ENCODE results near the gene RFTN1. TPM values are rescaled to one million over a fixed set of nuclear protein-coding genes. Genes with fewer than 3 reads are reported as not detected.

The RFTN1 gene
- total RNA-seq, 1 donor from 2014 or later = 34.7 TPM

- no peak overlapping the region for H3K4me3 ChIP-seq (ENCODE audit: low read depth, low read length)
- TF ChIP-seq, protein P1, sequence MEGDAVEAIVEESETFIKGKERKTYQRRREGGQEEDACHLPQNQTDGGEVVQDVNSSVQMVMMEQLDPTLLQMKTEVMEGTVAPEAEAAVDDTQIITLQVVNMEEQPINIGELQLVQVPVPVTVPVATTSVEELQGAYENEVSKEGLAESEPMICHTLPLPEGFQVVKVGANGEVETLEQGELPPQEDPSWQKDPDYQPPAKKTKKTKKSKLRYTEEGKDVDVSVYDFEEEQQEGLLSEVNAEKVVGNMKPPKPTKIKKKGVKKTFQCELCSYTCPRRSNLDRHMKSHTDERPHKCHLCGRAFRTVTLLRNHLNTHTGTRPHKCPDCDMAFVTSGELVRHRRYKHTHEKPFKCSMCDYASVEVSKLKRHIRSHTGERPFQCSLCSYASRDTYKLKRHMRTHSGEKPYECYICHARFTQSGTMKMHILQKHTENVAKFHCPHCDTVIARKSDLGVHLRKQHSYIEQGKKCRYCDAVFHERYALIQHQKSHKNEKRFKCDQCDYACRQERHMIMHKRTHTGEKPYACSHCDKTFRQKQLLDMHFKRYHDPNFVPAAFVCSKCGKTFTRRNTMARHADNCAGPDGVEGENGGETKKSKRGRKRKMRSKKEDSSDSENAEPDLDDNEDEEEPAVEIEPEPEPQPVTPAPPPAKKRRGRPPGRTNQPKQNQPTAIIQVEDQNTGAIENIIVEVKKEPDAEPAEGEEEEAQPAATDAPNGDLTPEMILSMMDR (conservative IDR thresholded peaks at IDR 0.05; ENCODE audit: low read depth, low read length) = no peak
- DNase-seq (ENCODE audit: low read depth) = peak; percentile 51
Observed at GRCh38 chr3:16448639-16449070, 64.8 kb downstream of the RFTN1 start.

GRCh38 chr3:16447135-16447534, 66.4 kb downstream of the RFTN1 start:
- TF ChIP-seq, protein P1 (conservative IDR thresholded peaks at IDR 0.05; ENCODE audit: low read depth, low read length) = no peak
- DNase-seq (ENCODE audit: low read depth) = no peak
- no peak overlapping the region for H3K4me3 ChIP-seq (ENCODE audit: low read depth, low read length)

- H3K4me3 ChIP-seq (ENCODE audit: low read depth, low read length) = no peak overlapping the region
- TF ChIP-seq, protein P1 (conservative IDR thresholded peaks at IDR 0.05; ENCODE audit: low read depth, low read length) = no peak
- DNase-seq (ENCODE audit: low read depth) = no peak
Observed at GRCh38 chr3:16444344-16444743, 69.2 kb downstream of the RFTN1 start.

GRCh38 chr3:16442730-16443129, 70.8 kb downstream of the RFTN1 start:
- TF ChIP-seq, protein P1 (conservative IDR thresholded peaks at IDR 0.05; ENCODE audit: low read depth, low read length) = no peak

GRCh38 chr3:16441371-16441875, 72.1 kb downstream of the RFTN1 start:
- no peak for DNase-seq (ENCODE audit: low read depth)
- TF ChIP-seq, protein P1 (conservative IDR thresholded peaks at IDR 0.05; ENCODE audit: low read depth, low read length) = no peak
- H3K4me3 ChIP-seq (ENCODE audit: low read depth, low read length) = no peak overlapping the region

More at GRCh38 chr3:16442730-16443129, 70.8 kb downstream of the RFTN1 start:
- no peak for DNase-seq (ENCODE audit: low read depth)
- H3K4me3 ChIP-seq (ENCODE audit: low read depth, low read length) = no peak overlapping the region

DNA sequence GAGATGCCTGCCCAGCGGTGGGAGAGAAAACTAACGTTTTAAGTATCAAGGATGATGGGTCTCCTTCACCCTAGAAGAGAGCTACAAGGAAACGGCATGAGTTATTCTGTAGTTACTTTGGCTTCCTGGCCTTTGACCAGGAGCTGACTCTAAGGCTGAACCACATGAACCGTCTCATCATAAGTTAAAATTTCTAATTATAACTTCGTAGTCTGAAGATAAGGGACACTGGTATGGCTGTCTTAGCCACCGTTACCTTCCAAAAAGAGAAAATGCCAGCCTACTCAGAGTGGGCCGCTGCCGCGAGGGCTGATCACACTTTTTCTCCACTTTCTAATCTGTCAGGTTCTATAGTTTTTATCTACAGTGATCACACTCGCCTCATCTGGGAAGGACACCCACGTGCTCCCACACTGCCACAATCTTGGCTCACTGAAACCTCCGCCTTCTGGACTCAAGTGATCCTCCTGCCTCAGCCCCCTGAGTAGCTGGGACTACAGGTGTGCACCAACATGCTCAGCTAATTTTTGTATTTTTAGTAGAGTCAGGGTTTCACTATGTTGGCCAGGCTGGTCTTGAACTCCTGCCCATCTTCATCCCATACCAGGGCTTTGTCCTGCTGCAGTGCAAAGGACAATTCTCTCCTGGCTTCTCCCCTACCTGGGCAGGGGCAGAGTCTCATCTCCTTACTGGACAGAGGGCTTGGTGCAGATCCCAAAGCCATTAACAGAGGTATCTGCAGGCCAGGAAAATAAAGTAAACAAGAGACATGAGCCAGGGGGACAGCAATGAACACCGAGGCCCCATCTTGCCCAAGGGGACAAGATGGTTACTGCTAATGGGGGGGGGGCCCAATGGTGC, 73.4 kb downstream of the RFTN1 start:
- no peak for DNase-seq (ENCODE audit: low read depth)
- TF ChIP-seq, protein P1 (conservative IDR thresholded peaks at IDR 0.05; ENCODE audit: low read depth, low read length) = no peak
- H3K4me3 ChIP-seq (ENCODE audit: low read depth, low read length) = no peak overlapping the region

Data from epithelial cell of proximal tubule (primary cell).